ENCODE measurements around the gene TSPAN12. TPM values are rescaled to one million over a fixed set of nuclear protein-coding genes. Genes with fewer than 3 reads are reported as not detected.

Gene TSPAN12
- total RNA-seq, 1 experiment from 2014 or later, result 8.7 TPM

DNA sequence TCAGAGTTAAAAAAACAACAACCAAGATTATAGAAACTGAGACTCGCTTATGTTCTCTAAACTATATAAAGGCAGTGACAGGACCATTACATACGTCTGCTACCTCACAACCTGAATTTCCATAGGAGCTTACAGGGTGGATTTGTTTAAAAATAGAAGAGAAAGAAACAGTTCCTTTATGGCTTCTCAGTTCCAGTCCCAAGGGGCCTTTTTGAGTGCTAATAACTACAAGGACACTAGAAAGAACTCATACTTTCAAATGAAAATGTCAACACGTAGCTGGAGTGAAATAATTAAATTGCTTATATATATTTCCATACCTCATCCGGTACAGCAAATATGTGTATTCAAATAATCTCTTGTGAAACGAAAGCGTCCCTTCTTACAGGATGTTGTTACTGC is 19.7 kb downstream of the TSPAN12 start:
- Mint-ChIP-seq H3K27me3 (ENCODE audit: low read depth) (no peaks in the 10 kb centered on the region), H3K36me3 (ENCODE audit: insufficient read depth in 1 of 3, low read depth in 3 of 3) (peaks cover 2 to 11% (median 8%) of the 10 kb centered on the region in 3 experiments; a peak in 5 of 7 replicates), H3K9me3 (no peaks in the 10 kb centered on the region), H3K4me1 (peaks cover 58 to 67% of the 10 kb centered on the region in 2 experiments), H3K27ac (peak overlapping the region; percentile 30 to 55 (median 49); a peak in 4 of 7 replicates), H3K4me3 (no peak overlapping the region)
- Histone ChIP-seq H3T11ph (ENCODE audit: low read length) (no peak overlapping the region), H3K27me3 (ENCODE audit: insufficient read depth, low read length) (no peaks in the 10 kb centered on the region), H4K8ac (replicated peaks; ENCODE audit: insufficient read length, low read depth, low read length) (no peak overlapping the region), H2AFZ (ENCODE audit: low read length) (no peak overlapping the region), H3K9ac (ENCODE audit: extremely low read depth, insufficient read length, low read length) (no peak overlapping the region), H3K79me2 (ENCODE audit: insufficient read depth, low read length) (no peaks in the 10 kb centered on the region), H3K4me2 (ENCODE audit: insufficient read depth, insufficient read length, low read length) (no peak overlapping the region), H2BK5ac (ENCODE audit: insufficient read length, low read length) (no peak overlapping the region), H3K4ac (ENCODE audit: low read depth, low read length) (no peak overlapping the region), H3K9me3 (ENCODE audit: control insufficient read depth, low read depth, low read length) (no peaks in the 10 kb centered on the region), H3K4me1 (ENCODE audit: insufficient read depth, low read length) (peaks cover 6% of the 10 kb centered on the region), H4K20me1 (ENCODE audit: control insufficient read depth, insufficient read depth, insufficient read length) (no peaks in the 10 kb centered on the region), H2BK120ac (ENCODE audit: low read depth, low read length, poor library complexity, severe bottlenecking) (no peak overlapping the region), H3K79me1 (ENCODE audit: insufficient read depth, low read depth, low read length, poor library complexity, severe bottlenecking) (no peaks in the 10 kb centered on the region), H3K23me2 (ENCODE audit: insufficient read length, low read depth, low read length, poor library complexity, severe bottlenecking) (no peaks in the 10 kb centered on the region), H3K14ac (ENCODE audit: insufficient read depth, low read length) (no peak overlapping the region), H3K23ac (ENCODE audit: insufficient read length, low read depth, low read length) (no peak overlapping the region), H3K56ac (ENCODE audit: insufficient read length, low read depth, low read length) (no peak overlapping the region), H2BK15ac (ENCODE audit: low read depth, low read length) (no peak overlapping the region), H2AK5ac (ENCODE audit: insufficient read length, low read length) (no peak overlapping the region), H2BK20ac (ENCODE audit: low read depth, low read length, poor library complexity, severe bottlenecking) (no peak overlapping the region), H3K27ac (ENCODE audit: insufficient read length, low read depth, low read length) (no peak overlapping the region), H4K91ac (ENCODE audit: insufficient read length, low read depth, low read length) (no peak overlapping the region), H2BK12ac (ENCODE audit: insufficient read length, low read depth, low read length) (no peak overlapping the region), H3K18ac (ENCODE audit: insufficient read length, low read depth, low read length) (no peak overlapping the region), H4K5ac (ENCODE audit: insufficient read length, low read depth, low read length) (no peak overlapping the region)
- WGBS (ENCODE audit: extremely low coverage, insufficient read length, low lambda C conversion rate), result no CpG with 5 or more reads among the region's 6 CpGs
- DNase-seq, result no peak
- TF ChIP-seq, protein P1, sequence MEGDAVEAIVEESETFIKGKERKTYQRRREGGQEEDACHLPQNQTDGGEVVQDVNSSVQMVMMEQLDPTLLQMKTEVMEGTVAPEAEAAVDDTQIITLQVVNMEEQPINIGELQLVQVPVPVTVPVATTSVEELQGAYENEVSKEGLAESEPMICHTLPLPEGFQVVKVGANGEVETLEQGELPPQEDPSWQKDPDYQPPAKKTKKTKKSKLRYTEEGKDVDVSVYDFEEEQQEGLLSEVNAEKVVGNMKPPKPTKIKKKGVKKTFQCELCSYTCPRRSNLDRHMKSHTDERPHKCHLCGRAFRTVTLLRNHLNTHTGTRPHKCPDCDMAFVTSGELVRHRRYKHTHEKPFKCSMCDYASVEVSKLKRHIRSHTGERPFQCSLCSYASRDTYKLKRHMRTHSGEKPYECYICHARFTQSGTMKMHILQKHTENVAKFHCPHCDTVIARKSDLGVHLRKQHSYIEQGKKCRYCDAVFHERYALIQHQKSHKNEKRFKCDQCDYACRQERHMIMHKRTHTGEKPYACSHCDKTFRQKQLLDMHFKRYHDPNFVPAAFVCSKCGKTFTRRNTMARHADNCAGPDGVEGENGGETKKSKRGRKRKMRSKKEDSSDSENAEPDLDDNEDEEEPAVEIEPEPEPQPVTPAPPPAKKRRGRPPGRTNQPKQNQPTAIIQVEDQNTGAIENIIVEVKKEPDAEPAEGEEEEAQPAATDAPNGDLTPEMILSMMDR (conservative IDR thresholded peaks at IDR 0.05), result no peak
